Ovary (tissue), 9 donors: ENCODE data around the gene EVL. TPM values are rescaled to one million over a fixed set of nuclear protein-coding genes. Genes with fewer than 3 reads are reported as not detected.

ENCODE experiments used
- DNase-seq, 5 donors: peaks; one replicate each; pipeline ENCODE4 v3.0.0-alpha.2; 2019 to 2020
- H3K27ac ChIP-seq, 2 donors: fragments of 200-600 bp; one replicate each; pipeline versions ENCODE4 v1.5.1 to v1.8.0; 2019 to 2022
- H3K27me3 ChIP-seq: fragments of 200-600 bp; one replicate; pipeline ENCODE4 v1.8.0; 2022
- H3K36me3 ChIP-seq: fragments of 200-600 bp; sonication (generic); one replicate; pipeline ENCODE4 v1.5.1; 2019
- H3K4me1 ChIP-seq: one replicate; pipeline ENCODE4 v1.8.1; 2013; ENCODE audit warnings: mild to moderate bottlenecking, moderate library complexity; ENCODE audit not compliant: insufficient read depth
- H3K4me3 ChIP-seq: fragments of 200-600 bp; sonication (generic); one replicate; pipeline ENCODE4 v1.5.1; 2017
- H3K9me3 ChIP-seq, 2 donors: fragments of 200-600 bp in 1 of 2; sonication (generic) in 1 of 2; one replicate each; pipeline versions ENCODE4 v1.5.1 to v1.8.1; 2013 to 2019; ENCODE audit warnings: mild to moderate bottlenecking in 1 of 2, moderate library complexity in 1 of 2
- EP300 ChIP-seq: sonication (generic); formaldehyde crosslinking; IDR thresholded peaks from one replicate; pipeline ENCODE4 v1.6.1; 2017; ENCODE audit warnings: antibody characterized with exemption
- POLR2A ChIP-seq: fragments of 450-650 bp; IDR thresholded peaks from one replicate; pipeline ENCODE4 v1.6.1; 2017; ENCODE audit warnings: antibody characterized with exemption, mild to moderate bottlenecking, moderate library complexity
- WGBS, 3 donors: extraction: QIAGEN DNeasy Blood & Tissue Kit in 1 of 3; methylation state at CpG; one replicate each; pipeline versions ENCODE4 v1.1.5 to v1.1.7; 2013 to 2017; 5-methylcytosine and 5-hydroxymethylcytosine counted together
- intact Hi-C, 4 donors: fragments of 100-400 bp; cut with DNase I; formaldehyde crosslinking; loops; one replicate each; pipeline versions ENCODE4 v1.11.0 to v1.15.1; 2022 to 2023
- polyA plus RNA-seq, 2 donors: library from polyadenylated mRNA; stranded (reverse); fragments of 200-250 nt in 1 of 2; fragments of 350-450 nt in 1 of 2; fragmentation: Illumina TruSeq in 1 of 2; extraction: RNeasy Lipid Tissue Mini Kit (QIAGEN cat#74804) in 1 of 2; gene quantifications; one replicate each; pipeline ENCODE4 v1.2.3, GENCODE V29; 2013 to 2014
- total RNA-seq, 7 donors: library from RNA; depleted of rRNA in 2 of 7; stranded (reverse); fragments of >200 nt in 2 of 7; fragmentation: NEBNext Ultra II Directional in 3 of 7; extraction: Animal tissue kit (Norgen Biotek cat#: 25700) in 3 of 7; gene quantifications; one replicate each; pipeline versions ENCODE4 v1.1.0 to v1.2.4, GENCODE V29; 2016 to 2023
- TF ChIP-seq, protein P1 (sequence below), 3 donors: fragments of 450-650 bp in 2 of 3; fragments of 200-600 bp in 1 of 3; IDR thresholded peaks; one replicate each; pipeline versions ENCODE4 v1.5.1 to v1.8.0; 2016 to 2022; ENCODE audit warnings: antibody characterized with exemption in 3 of 3, mild to moderate bottlenecking in 1 of 3
- donor health status: DM: no; HTN: no; CAD: no; lungs with moderate emphysema.
- donor health status: DM: no; HTN: no; CAD: no.
- donor health status: Bipolar disorder and iron deficiency.
- donor health status: DM: yes; HTN: yes; CAD: no.
- donor health status: DM: no; HTN: no; CAD: no.
- donor health status: DM: yes; HTN: yes; CAD: no.

EVL gene
- total and polyA plus RNA-seq, 9 donors = 41.0 to 105 (median 66.1) TPM

GRCh38 chr14:100152091-100152490 is 86.9 kb downstream of the EVL start:
- Histone ChIP-seq H3K27ac (no peak overlapping the region), H3K4me3 (no peak overlapping the region), H3K36me3 (no peaks in the 10 kb centered on the region), H3K9me3 (no peaks in the 10 kb centered on the region), H3K27me3 (no peaks in the 10 kb centered on the region), H3K4me1 (peaks cover 4% of the 10 kb centered on the region)
- no peak for DNase-seq
- TF ChIP-seq EP300 (no peak), POLR2A (no peak)
- TF ChIP-seq, protein P1, sequence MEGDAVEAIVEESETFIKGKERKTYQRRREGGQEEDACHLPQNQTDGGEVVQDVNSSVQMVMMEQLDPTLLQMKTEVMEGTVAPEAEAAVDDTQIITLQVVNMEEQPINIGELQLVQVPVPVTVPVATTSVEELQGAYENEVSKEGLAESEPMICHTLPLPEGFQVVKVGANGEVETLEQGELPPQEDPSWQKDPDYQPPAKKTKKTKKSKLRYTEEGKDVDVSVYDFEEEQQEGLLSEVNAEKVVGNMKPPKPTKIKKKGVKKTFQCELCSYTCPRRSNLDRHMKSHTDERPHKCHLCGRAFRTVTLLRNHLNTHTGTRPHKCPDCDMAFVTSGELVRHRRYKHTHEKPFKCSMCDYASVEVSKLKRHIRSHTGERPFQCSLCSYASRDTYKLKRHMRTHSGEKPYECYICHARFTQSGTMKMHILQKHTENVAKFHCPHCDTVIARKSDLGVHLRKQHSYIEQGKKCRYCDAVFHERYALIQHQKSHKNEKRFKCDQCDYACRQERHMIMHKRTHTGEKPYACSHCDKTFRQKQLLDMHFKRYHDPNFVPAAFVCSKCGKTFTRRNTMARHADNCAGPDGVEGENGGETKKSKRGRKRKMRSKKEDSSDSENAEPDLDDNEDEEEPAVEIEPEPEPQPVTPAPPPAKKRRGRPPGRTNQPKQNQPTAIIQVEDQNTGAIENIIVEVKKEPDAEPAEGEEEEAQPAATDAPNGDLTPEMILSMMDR (IDR thresholded peaks at IDR 0.05) = no peak
- WGBS, 3 donors = 63 to 77% (median 65%) methylated on average over 10 of the region's 10 CpGs
- intact Hi-C loops = loop anchor here in 1 of 4 donors (10.0 kb wide), 1 partner anchor 1497 kb away; no protein-coding TSS in a partner anchor

GRCh38 chr14:100153560-100153959 is 88.3 kb downstream of the EVL start:
- Histone ChIP-seq H3K27ac (no peak overlapping the region), H3K4me1 (peaks cover 4% of the 10 kb centered on the region), H3K27me3 (no peaks in the 10 kb centered on the region), H3K9me3 (no peaks in the 10 kb centered on the region), H3K4me3 (no peak overlapping the region), H3K36me3 (no peaks in the 10 kb centered on the region)
- intact Hi-C loops = loop anchor here in 1 of 4 donors (10.0 kb wide), 1 partner anchor 1499 kb away; no protein-coding TSS in a partner anchor
- DNase-seq = no peak
- TF ChIP-seq POLR2A = no peak
- TF ChIP-seq, protein P1 (IDR thresholded peaks at IDR 0.05) = no peak
- no peak for TF ChIP-seq EP300
- WGBS, 3 donors = 85 to 89% (median 88%) methylated on average over 6 of the region's 6 CpGs

- no peak for TF ChIP-seq POLR2A
- TF ChIP-seq, protein P1 (IDR thresholded peaks at IDR 0.05) = peak in 1 of 3 donors; percentile 17
- Histone ChIP-seq H3K4me3 (no peak overlapping the region), H3K27me3 (peaks cover 10% of the 10 kb centered on the region), H3K9me3 (no peaks in the 10 kb centered on the region), H3K36me3 (no peaks in the 10 kb centered on the region), H3K4me1 (peaks cover 4% of the 10 kb centered on the region), H3K27ac (no peak overlapping the region)
- intact Hi-C loops = loop anchor here in 1 of 4 donors (10.0 kb wide), 1 partner anchor 1500 kb away; no protein-coding TSS in a partner anchor
- 46 to 55% (median 53%) methylated on average over 8 of the region's 8 CpGs for WGBS, 3 donors
- peak in 1 of 5 donors; percentile 33 for DNase-seq
Observed at GRCh38 chr14:100155049-100155621, 89.9 kb downstream of the EVL start.

- peaks cover 4% of the 10 kb centered on the region for H3K4me1 ChIP-seq
- TF ChIP-seq POLR2A = no peak
- TF ChIP-seq, protein P1 (IDR thresholded peaks at IDR 0.05) = no peak
- TF ChIP-seq EP300 = no peak
- no peak overlapping the region for H3K4me3 ChIP-seq
- DNase-seq = no peak
- no peaks in the 10 kb centered on the region for H3K36me3 ChIP-seq
- H3K9me3 ChIP-seq = no peaks in the 10 kb centered on the region
- H3K27ac ChIP-seq = no peak overlapping the region
- peaks cover 10% of the 10 kb centered on the region for H3K27me3 ChIP-seq
- WGBS, 3 donors = 36 to 52% (median 48%) methylated on average over 12 of the region's 12 CpGs
- intact Hi-C loops = loop anchor here in 1 of 4 donors (10.0 kb wide), 1 partner anchor 1501 kb away; no protein-coding TSS in a partner anchor
Observed at GRCh38 chr14:100155756-100156616, 90.8 kb downstream of the EVL start.
